ENCODE results near the gene IDS.

DNA sequence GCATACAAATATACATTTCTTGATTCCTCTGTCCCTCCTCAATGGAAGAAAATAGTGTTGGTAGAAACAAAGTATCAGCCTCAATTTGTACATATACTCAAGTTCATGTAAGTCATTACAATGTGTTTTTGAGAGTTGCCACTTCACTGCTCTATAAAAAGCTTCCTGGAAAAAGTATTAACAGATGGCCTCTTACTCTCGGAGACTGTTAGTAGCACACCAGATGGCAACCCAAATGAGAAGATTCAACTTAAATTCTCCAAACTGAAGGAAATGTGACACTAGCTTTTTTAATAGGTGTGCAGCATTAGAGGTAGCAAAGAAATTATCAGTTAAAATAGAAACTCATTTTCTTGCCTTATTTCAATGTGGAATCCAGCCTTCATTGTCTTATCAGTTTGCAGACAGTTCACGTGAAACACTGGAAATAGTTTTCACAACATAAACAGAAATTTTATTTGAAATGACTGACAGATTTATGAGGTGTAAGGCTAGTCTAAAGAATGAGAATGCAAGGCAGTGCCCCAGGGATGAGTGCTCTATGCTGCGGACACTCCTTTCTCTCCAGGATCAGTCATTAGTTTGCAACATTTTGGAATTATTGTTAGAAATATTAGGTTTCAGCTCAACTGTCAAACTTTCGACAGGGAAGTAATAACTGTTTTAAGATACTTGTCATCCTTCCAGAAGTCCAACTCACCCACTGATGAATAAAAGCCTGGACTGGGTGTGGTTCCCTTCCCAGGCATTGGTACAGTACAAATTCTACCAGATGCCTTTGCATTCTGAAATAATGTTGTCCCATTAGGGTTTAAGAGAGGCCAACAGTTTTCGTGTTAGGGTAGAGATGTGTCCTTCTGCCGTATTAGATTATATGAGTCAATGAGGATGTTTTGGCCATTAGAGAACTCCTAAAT is 50.9 kb downstream of the IDS start:
- TF ChIP-seq, protein P1, sequence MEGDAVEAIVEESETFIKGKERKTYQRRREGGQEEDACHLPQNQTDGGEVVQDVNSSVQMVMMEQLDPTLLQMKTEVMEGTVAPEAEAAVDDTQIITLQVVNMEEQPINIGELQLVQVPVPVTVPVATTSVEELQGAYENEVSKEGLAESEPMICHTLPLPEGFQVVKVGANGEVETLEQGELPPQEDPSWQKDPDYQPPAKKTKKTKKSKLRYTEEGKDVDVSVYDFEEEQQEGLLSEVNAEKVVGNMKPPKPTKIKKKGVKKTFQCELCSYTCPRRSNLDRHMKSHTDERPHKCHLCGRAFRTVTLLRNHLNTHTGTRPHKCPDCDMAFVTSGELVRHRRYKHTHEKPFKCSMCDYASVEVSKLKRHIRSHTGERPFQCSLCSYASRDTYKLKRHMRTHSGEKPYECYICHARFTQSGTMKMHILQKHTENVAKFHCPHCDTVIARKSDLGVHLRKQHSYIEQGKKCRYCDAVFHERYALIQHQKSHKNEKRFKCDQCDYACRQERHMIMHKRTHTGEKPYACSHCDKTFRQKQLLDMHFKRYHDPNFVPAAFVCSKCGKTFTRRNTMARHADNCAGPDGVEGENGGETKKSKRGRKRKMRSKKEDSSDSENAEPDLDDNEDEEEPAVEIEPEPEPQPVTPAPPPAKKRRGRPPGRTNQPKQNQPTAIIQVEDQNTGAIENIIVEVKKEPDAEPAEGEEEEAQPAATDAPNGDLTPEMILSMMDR (conservative IDR thresholded peaks at IDR 0.05) = no peak
- no peak for TF ChIP-seq ZFX (IDR thresholded peaks at IDR 0.05)
